HCT116 (cell line): ENCODE data around the gene LRRC4C. TPM values are rescaled to one million over a fixed set of nuclear protein-coding genes. Genes with fewer than 3 reads are reported as not detected.

Experiments
- ATAC-seq: fragments of 200-7000 bp; cut with Tn5 transposase; 2 replicates; pipeline ENCODE4 v1.9.1; 2020; ENCODE audit warnings: mild to moderate bottlenecking, moderate library complexity
- BruUV-seq: library from RNA; stranded (reverse); fragments of 400-500 nt; replicated peaks from 2 replicates; lab custom pipeline; 2021; lab: Mats Ljungman, UMichigan
- CTCF ChIA-PET: fragments of 300-600 bp; sonication (Branson Sonifier 250); formaldehyde crosslinking; loops from one replicate; lab custom pipeline; 2021; ENCODE audit warnings: antibody characterized with exemption; lab: Charles Lee
- POLR2A ChIA-PET: fragments of 300-600, 350-600 bp; sonication (Branson Sonifier 250); formaldehyde crosslinking; loops from one replicate; lab custom pipeline; 2021; ENCODE audit warnings: antibody characterized with exemption; lab: Charles Lee
- RAD21 ChIA-PET, 2 experiments: fragments of 300-600 bp; sonication (Branson Sonifier 250); formaldehyde crosslinking; loops; one replicate each; lab custom pipeline; 2023; ENCODE audit warnings: low total read pairs in 2 of 2; ENCODE audit not compliant: uncharacterized antibody in 2 of 2, unreplicated experiment in 2 of 2, low non-redundant PET in 1 of 2; lab: Charles Lee
- DNase-seq: peaks from one replicate; pipeline ENCODE4 v3.0.0-alpha.2; 2010; ENCODE audit warnings: low read depth, low spot score
- H2AFZ ChIP-seq: fragments of 200-600 bp; shearing (Covaris generic), sonication (generic); 2 replicates; pipeline ENCODE4 v1.6.1; 2017; ENCODE audit warnings: low read depth, mixed run types, mixed read lengths, antibody characterized with exemption, low read length; ENCODE audit not compliant: poor library complexity, severe bottlenecking
- H3K27ac ChIP-seq: 2 replicates; pipeline ENCODE4 v1.5.1; 2012; ENCODE audit warnings: low read depth, low read length
- H3K27me3 ChIP-seq: fragments of 200-600 bp; sonication (generic); 2 replicates; pipeline ENCODE4 v1.6.1; 2016; ENCODE audit warnings: mixed run types, low read length, mixed read lengths; ENCODE audit not compliant: insufficient read depth
- H3K36me3 ChIP-seq, 2 experiments: fragments of 200-500 bp in 1 of 2; fragments of 200-600 bp in 1 of 2; sonication (Bioruptor generic) in 1 of 2; sonication (generic) in 1 of 2; 2 replicates each; pipeline versions ENCODE4 v1.5.1 to v1.6.1; 2014 to 2016; ENCODE audit warnings: low read length in 2 of 2, inconsistent platforms in 1 of 2, mixed read lengths in 1 of 2, mixed run types in 1 of 2; ENCODE audit not compliant: insufficient read depth in 2 of 2, control insufficient read depth in 1 of 2
- H3K4me1 ChIP-seq, 2 experiments: fragments of 200-600 bp in 1 of 2; sonication (generic) in 1 of 2; 2 replicates each; pipeline versions ENCODE4 v1.5.1 to v1.6.1; 2012 to 2017; ENCODE audit warnings: low read length in 2 of 2, inconsistent platforms in 1 of 2, mild to moderate bottlenecking in 1 of 2, mixed read lengths in 1 of 2, mixed run types in 1 of 2, moderate library complexity in 1 of 2; ENCODE audit not compliant: insufficient read depth in 2 of 2, control insufficient read depth in 1 of 2
- H3K4me2 ChIP-seq: fragments of 200-600 bp; sonication (generic); 2 replicates; pipeline ENCODE4 v1.6.1; 2017; ENCODE audit warnings: mixed run types, low read length, mixed read lengths
- H3K4me3 ChIP-seq, 2 experiments: fragments of 200-600 bp in 1 of 2; sonication (generic) in 1 of 2; replicated peaks in 1 of 2; 2 replicates each; pipeline ENCODE4 v1.5.1; 2011 to 2016; ENCODE audit warnings: low read length in 2 of 2, control low read depth in 1 of 2, low read depth in 1 of 2, mild to moderate bottlenecking in 1 of 2, mixed read lengths in 1 of 2, mixed run types in 1 of 2
- H3K79me2 ChIP-seq: fragments of 200-600 bp; sonication (generic); 2 replicates; pipeline ENCODE4 v1.6.1; 2017; ENCODE audit warnings: mild to moderate bottlenecking, mixed run types, low read length, moderate library complexity, mixed read lengths; ENCODE audit not compliant: insufficient read depth
- H3K9ac ChIP-seq: fragments of 200-600 bp; sonication (generic); 2 replicates; pipeline ENCODE4 v1.6.1; 2016; ENCODE audit warnings: low read length, mixed read lengths
- H3K9me2 ChIP-seq: fragments of 200-600 bp; sonication (generic), shearing (Covaris generic); 2 replicates; pipeline ENCODE4 v1.6.1; 2017; ENCODE audit warnings: mixed run types, mild to moderate bottlenecking, moderate library complexity; ENCODE audit not compliant: insufficient read depth
- H3K9me3 ChIP-seq, 2 experiments: fragments of 200-500 bp in 1 of 2; fragments of 200-600 bp in 1 of 2; sonication (Bioruptor generic) in 1 of 2; sonication (generic) in 1 of 2; 2 replicates each; pipeline ENCODE4 v1.6.1; 2014 to 2017; ENCODE audit warnings: low read length in 2 of 2, mixed read lengths in 2 of 2, inconsistent platforms in 1 of 2, low read depth in 1 of 2, mild to moderate bottlenecking in 1 of 2, mixed run types in 1 of 2, moderate library complexity in 1 of 2; ENCODE audit not compliant: control insufficient read depth in 1 of 2, insufficient read depth in 1 of 2
- H4K20me1 ChIP-seq: fragments of 200-600 bp; sonication (generic), shearing (Covaris generic); 2 replicates; pipeline ENCODE4 v1.6.1; 2017; ENCODE audit warnings: mixed run types, mild to moderate bottlenecking, moderate library complexity; ENCODE audit not compliant: insufficient read depth
- CEBPB ChIP-seq: IDR thresholded peaks from 2 replicates; pipeline ENCODE4 v1.6.1; 2012; ENCODE audit warnings: low read depth
- EGR1 ChIP-seq: IDR thresholded peaks from 2 replicates; pipeline ENCODE4 v1.6.1; 2012; ENCODE audit warnings: low read depth
- EZH2 ChIP-seq: fragments of 200-600 bp; sonication (generic); IDR thresholded peaks from 2 replicates; pipeline ENCODE4 v1.6.1; 2017; ENCODE audit warnings: antibody characterized with exemption, mixed run types
- EZH2phosphoT487 ChIP-seq: fragments of 200-600 bp; IDR thresholded peaks from 2 replicates; pipeline ENCODE4 v1.6.1; 2018; ENCODE audit warnings: antibody characterized with exemption, borderline replicate concordance
- POLR2A ChIP-seq: IDR thresholded peaks from 2 replicates; pipeline ENCODE4 v1.7.0; 2011; ENCODE audit warnings: borderline replicate concordance; ENCODE audit not compliant: insufficient read depth, insufficient read length; ENCODE audit errors: extremely low read depth
- SIN3A ChIP-seq: IDR thresholded peaks from 2 replicates; pipeline ENCODE4 v1.6.1; 2012; ENCODE audit warnings: low read depth
- SP1 ChIP-seq: IDR thresholded peaks from 2 replicates; pipeline ENCODE4 v1.6.1; 2012; ENCODE audit warnings: low read depth
- intact Hi-C: fragments of 100-400 bp; cut with micrococcal nuclease; formaldehyde crosslinking; loops from 2 replicates; pipeline ENCODE4 v1.10.0; 2022
- total RNA-seq: library from RNA; stranded (reverse); gene quantifications from one replicate; pipeline ENCODE4 v1.2.1, GENCODE V29; 2021; ENCODE audit not compliant: unreplicated experiment
- TF ChIP-seq, protein P1 (sequence below), 3 experiments: fragments of 200-600 bp in 1 of 3; sonication (generic) in 1 of 3; IDR thresholded peaks in 2 of 3; conservative IDR thresholded peaks in 1 of 3; 2 replicates each; pipeline ENCODE4 v1.5.1; 2012 to 2017; ENCODE audit warnings: low read depth in 2 of 3, low read length in 2 of 3, antibody characterized with exemption in 1 of 3, borderline replicate concordance in 1 of 3, control low read depth in 1 of 3, mild to moderate bottlenecking in 1 of 3, mixed read lengths in 1 of 3, mixed run types in 1 of 3, moderate library complexity in 1 of 3; ENCODE audit not compliant: insufficient read depth in 1 of 3
- TF ChIP-seq, protein P2 (sequence below): IDR thresholded peaks from 2 replicates; pipeline ENCODE4 v1.6.1; 2012
- TF ChIP-seq, protein P3 (sequence below): IDR thresholded peaks from 2 replicates; pipeline ENCODE4 v1.6.1; 2011; ENCODE audit warnings: mild to moderate bottlenecking, low read length, moderate library complexity; ENCODE audit not compliant: insufficient replicate concordance; ENCODE audit errors: extremely low read depth

LRRC4C gene
- total RNA-seq, 1 experiment from 2014 or later, result not detected

DNA sequence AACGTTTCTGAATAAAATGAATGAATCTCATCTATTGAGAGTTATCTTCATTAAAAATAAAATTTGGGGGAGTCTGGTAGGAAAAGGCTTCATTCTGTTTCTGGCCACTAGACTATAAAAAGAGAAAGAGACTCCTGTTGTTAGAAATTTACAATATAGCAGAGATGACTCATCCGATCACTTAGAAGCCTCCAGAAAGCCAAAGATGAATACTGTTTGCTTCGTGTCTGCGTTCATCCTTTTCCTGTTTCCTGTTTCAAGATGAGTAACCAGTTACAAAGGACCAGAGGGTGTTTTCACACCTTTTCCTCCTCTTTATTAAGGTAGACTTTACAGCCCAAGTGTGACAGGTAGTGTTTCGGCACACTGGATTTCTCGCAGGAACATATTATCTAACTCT lies 1120.7 kb downstream of the LRRC4C start:
- Histone ChIP-seq H4K20me1 (no peaks in the 10 kb centered on the region), H3K4me3 (no peak overlapping the region), H3K4me1 (no peaks in the 10 kb centered on the region), H2AFZ (no peak overlapping the region), H3K4me2 (no peak overlapping the region), H3K9ac (no peak overlapping the region), H3K27ac (no peak overlapping the region), H3K36me3 (no peaks in the 10 kb centered on the region; a peak in 1 of 4 replicates), H3K79me2 (no peaks in the 10 kb centered on the region), H3K9me2 (no peaks in the 10 kb centered on the region), H3K27me3 (no peaks in the 10 kb centered on the region), H3K9me3 (peaks cover 0 to 11% of the 10 kb centered on the region in 2 experiments; a peak in 3 of 4 replicates)
- CTCF ChIA-PET, result no interaction called here
- TF ChIP-seq, protein P1, sequence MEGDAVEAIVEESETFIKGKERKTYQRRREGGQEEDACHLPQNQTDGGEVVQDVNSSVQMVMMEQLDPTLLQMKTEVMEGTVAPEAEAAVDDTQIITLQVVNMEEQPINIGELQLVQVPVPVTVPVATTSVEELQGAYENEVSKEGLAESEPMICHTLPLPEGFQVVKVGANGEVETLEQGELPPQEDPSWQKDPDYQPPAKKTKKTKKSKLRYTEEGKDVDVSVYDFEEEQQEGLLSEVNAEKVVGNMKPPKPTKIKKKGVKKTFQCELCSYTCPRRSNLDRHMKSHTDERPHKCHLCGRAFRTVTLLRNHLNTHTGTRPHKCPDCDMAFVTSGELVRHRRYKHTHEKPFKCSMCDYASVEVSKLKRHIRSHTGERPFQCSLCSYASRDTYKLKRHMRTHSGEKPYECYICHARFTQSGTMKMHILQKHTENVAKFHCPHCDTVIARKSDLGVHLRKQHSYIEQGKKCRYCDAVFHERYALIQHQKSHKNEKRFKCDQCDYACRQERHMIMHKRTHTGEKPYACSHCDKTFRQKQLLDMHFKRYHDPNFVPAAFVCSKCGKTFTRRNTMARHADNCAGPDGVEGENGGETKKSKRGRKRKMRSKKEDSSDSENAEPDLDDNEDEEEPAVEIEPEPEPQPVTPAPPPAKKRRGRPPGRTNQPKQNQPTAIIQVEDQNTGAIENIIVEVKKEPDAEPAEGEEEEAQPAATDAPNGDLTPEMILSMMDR (IDR thresholded peaks at IDR 0.05 in 2 of 3, conservative IDR thresholded peaks at IDR 0.05 in 1 of 3; ENCODE audit: borderline replicate concordance in 1 of 3, insufficient read depth in 1 of 3, low read depth in 2 of 3, low read length in 2 of 3), result no peak
- TF ChIP-seq EZH2phosphoT487 (no peak), SP1 (no peak), EZH2 (no peak), SIN3A (no peak), CEBPB (no peak), POLR2A (no peak), EGR1 (no peak)
- TF ChIP-seq, protein P2, sequence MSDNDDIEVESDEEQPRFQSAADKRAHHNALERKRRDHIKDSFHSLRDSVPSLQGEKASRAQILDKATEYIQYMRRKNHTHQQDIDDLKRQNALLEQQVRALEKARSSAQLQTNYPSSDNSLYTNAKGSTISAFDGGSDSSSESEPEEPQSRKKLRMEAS, result no peak
- TF ChIP-seq, protein P3, sequence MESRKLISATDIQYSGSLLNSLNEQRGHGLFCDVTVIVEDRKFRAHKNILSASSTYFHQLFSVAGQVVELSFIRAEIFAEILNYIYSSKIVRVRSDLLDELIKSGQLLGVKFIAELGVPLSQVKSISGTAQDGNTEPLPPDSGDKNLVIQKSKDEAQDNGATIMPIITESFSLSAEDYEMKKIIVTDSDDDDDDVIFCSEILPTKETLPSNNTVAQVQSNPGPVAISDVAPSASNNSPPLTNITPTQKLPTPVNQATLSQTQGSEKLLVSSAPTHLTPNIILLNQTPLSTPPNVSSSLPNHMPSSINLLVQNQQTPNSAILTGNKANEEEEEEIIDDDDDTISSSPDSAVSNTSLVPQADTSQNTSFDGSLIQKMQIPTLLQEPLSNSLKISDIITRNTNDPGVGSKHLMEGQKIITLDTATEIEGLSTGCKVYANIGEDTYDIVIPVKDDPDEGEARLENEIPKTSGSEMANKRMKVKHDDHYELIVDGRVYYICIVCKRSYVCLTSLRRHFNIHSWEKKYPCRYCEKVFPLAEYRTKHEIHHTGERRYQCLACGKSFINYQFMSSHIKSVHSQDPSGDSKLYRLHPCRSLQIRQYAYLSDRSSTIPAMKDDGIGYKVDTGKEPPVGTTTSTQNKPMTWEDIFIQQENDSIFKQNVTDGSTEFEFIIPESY, result no peak
- BruUV-seq, result no TSS peak
- intact Hi-C loops, result no loop called here
- POLR2A ChIA-PET, result no interaction called here
- RAD21 ChIA-PET, result no interaction called here
- DNase-seq (no peak), ATAC-seq (no peak)
